Measurements from ENCODE around the gene SLC12A5.

GRCh38 chr20:46104262-46104661 lies 75.2 kb downstream of the SLC12A5 start:
- TF ChIP-seq CTCF (conservative IDR thresholded peaks at IDR 0.05) (no peak), EZH2 (IDR thresholded peaks at IDR 0.05; ENCODE audit: low read depth) (no peak)
